ENCODE measurements around the gene PLEKHM1. TPM values are rescaled to one million over a fixed set of nuclear protein-coding genes. Genes with fewer than 3 reads are reported as not detected.

PLEKHM1 gene
- total and polyA plus RNA-seq, 2 of the 13 experiments (the other 11 are each of a cell fraction or from before 2014, with no cell fraction given) = 7.6 to 13.5 TPM

DNA sequence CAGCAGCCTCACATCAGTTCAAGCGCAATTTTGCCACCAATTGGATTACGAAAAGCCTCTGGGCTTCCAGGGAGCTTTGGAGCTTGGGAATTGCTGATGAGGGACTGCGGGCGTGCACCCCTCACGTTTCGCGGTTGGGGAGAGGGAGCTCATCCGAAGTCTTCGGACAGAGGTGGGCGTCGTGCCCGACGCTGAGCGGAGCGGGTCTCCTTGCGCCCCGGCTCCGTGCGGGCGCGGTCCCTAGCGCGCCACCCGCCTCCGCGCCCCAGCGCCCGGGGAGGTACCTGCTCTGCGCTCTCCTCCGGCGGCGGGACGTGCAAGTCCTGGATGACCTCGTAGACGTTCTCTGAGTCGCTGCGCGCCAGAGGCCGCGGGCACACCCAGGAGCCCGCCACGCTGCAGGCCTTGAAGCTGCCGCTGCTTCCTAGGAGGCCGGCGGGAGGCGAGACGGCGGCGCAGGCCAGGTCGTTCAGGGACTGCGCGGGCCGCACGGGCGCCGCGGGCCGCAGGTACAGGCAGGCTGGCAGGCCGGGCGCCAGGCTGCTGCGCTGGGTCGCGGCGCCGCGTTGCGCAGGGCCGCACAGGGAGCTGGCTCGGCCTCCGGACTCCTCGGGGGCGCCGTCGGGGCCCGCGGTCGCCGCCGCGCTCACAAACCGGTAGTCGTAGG lies 61.0 kb downstream of the PLEKHM1 start (continued):
- TF ChIP-seq ZMYM3 (CRISPR knock-in tag; IDR thresholded peaks at IDR 0.05) = no peak
- TF ChIP-seq ETV5 (CRISPR knock-in tag; IDR thresholded peaks at IDR 0.05; ENCODE audit: borderline replicate concordance) = no peak
- no peak for TF ChIP-seq ZNF143 (CRISPR knock-in tag; IDR thresholded peaks at IDR 0.05)
- TF ChIP-seq THAP8 (CRISPR knock-in tag; IDR thresholded peaks at IDR 0.05; ENCODE audit: borderline replicate concordance) = no peak
- TF ChIP-seq ARNT (IDR thresholded peaks at IDR 0.05) = no peak
- no peak for TF ChIP-seq BCL6 (CRISPR knock-in tag; IDR thresholded peaks at IDR 0.05)
- TF ChIP-seq ZNF768 (CRISPR knock-in tag; IDR thresholded peaks at IDR 0.05) = no peak
- no peak for TF ChIP-seq NFYC (CRISPR knock-in tag; IDR thresholded peaks at IDR 0.05)
- no peak for TF ChIP-seq ZNF207 (IDR thresholded peaks at IDR 0.05; ENCODE audit: borderline replicate concordance)
- TF ChIP-seq, protein P1, sequence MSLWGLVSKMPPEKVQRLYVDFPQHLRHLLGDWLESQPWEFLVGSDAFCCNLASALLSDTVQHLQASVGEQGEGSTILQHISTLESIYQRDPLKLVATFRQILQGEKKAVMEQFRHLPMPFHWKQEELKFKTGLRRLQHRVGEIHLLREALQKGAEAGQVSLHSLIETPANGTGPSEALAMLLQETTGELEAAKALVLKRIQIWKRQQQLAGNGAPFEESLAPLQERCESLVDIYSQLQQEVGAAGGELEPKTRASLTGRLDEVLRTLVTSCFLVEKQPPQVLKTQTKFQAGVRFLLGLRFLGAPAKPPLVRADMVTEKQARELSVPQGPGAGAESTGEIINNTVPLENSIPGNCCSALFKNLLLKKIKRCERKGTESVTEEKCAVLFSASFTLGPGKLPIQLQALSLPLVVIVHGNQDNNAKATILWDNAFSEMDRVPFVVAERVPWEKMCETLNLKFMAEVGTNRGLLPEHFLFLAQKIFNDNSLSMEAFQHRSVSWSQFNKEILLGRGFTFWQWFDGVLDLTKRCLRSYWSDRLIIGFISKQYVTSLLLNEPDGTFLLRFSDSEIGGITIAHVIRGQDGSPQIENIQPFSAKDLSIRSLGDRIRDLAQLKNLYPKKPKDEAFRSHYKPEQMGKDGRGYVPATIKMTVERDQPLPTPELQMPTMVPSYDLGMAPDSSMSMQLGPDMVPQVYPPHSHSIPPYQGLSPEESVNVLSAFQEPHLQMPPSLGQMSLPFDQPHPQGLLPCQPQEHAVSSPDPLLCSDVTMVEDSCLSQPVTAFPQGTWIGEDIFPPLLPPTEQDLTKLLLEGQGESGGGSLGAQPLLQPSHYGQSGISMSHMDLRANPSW (CRISPR knock-in tag; IDR thresholded peaks at IDR 0.05; ENCODE audit: borderline replicate concordance) = no peak
- no peak for TF ChIP-seq IKZF1 (IDR thresholded peaks at IDR 0.05)
- no peak for TF ChIP-seq STAT5B (CRISPR knock-in tag; IDR thresholded peaks at IDR 0.05)
- no peak for TF ChIP-seq ZNF160 (CRISPR knock-in tag; IDR thresholded peaks at IDR 0.05)
- TF ChIP-seq NFKB2 (CRISPR knock-in tag; IDR thresholded peaks at IDR 0.05; ENCODE audit: borderline replicate concordance) = no peak
- no peak for TF ChIP-seq ESRRA (CRISPR knock-in tag; IDR thresholded peaks at IDR 0.05; ENCODE audit: low read depth)
- no peak for TF ChIP-seq DZIP1 (CRISPR knock-in tag; IDR thresholded peaks at IDR 0.05)
- no peak for TF ChIP-seq SIX4 (CRISPR knock-in tag; IDR thresholded peaks at IDR 0.05)
- no peak for TF ChIP-seq ZNF333 (CRISPR knock-in tag; IDR thresholded peaks at IDR 0.05; ENCODE audit: borderline replicate concordance)
- TF ChIP-seq NR1H2 (CRISPR knock-in tag; IDR thresholded peaks at IDR 0.05; ENCODE audit: borderline replicate concordance, low read depth) = no peak
- TF ChIP-seq GATA4 (IDR thresholded peaks at IDR 0.05; ENCODE audit: borderline replicate concordance, low read depth) = no peak
- no peak for TF ChIP-seq HNRNPL (IDR thresholded peaks at IDR 0.05; ENCODE audit: low read depth, low read length)
